Measurements from ENCODE around the gene SYNE3. TPM values are rescaled to one million over a fixed set of nuclear protein-coding genes. Genes with fewer than 3 reads are reported as not detected.

Gene SYNE3
- total and polyA plus RNA-seq, 7 experiments from 2014 or later, result 6.8 to 83.9 (median 49.1) TPM

DNA sequence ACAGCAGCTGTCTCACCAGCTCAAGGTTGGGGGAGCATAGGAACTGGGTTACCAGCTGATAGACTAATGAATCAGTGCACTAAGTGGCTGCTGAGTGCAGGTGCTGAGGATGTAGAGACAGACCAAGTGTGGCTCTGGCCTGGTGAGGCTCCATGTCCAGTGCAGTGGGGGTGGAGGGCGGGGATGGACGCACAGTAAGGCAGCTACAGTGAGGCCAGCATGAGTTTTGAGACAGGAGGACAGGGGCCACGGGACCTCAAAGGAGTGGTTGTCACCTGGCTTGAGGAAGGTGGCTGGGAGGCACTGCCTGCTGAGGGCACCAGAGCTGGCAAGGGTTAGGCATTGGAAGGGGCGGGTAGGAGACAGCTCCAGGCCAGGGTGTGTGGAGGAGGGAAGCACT, 37.0 kb downstream of the SYNE3 start:
- intact Hi-C loops (cut with micrococcal nuclease), result no loop called here
- no peaks in the 10 kb centered on the region for H3K27me3 ChIP-seq (ENCODE audit: control insufficient read depth in 2 of 2, insufficient read depth in 2 of 2, low read length in 2 of 2)
- ChIA-PET POLR2A (interaction anchor here (0.9 to 3.3 kb wide), 4 partner anchors 14 to 35 kb away, joined by 3 to 14 read pairs (median 6); no protein-coding TSS in a partner anchor), CTCF (no interaction called here)
- ATAC-seq (no peak), DNase-seq (no peak)
- Mint-ChIP-seq H3K27ac (peak overlapping the region in 8 of 9 donors; percentile 29 to 86 (median 72)), H3K27me3 (no peaks in the 10 kb centered on the region), H3K36me3 (peaks cover under 1 to 39% (median 15%) of the 10 kb centered on the region in 5 donors), H3K4me1 (peaks cover 30 to 64% (median 44%) of the 10 kb centered on the region in 7 donors), H3K9me3 (no peaks in the 10 kb centered on the region), H3K4me3 (peak overlapping the region in 1 of 10 donors; percentile 15)
- no peak overlapping the region for H3K4me3 ChIP-seq (ENCODE audit: low read length)
- H3K9me3 ChIP-seq (ENCODE audit: control insufficient read depth in 2 of 3, low read length in 3 of 3), result no peaks in the 10 kb centered on the region
- peaks cover 0 to 21% (median 0%) of the 10 kb centered on the region in 3 experiments for H3K36me3 ChIP-seq (ENCODE audit: control insufficient read depth in 2 of 3, insufficient read depth in 3 of 3, low read length in 3 of 3)
- no peak overlapping the region for H3K27ac ChIP-seq (ENCODE audit: low read depth, low read length)
- peaks cover 4 to 19% of the 10 kb centered on the region in 2 donors for H3K4me1 ChIP-seq (ENCODE audit: control insufficient read depth in 2 of 2, insufficient read depth in 2 of 2, low read length in 2 of 2)

DNA sequence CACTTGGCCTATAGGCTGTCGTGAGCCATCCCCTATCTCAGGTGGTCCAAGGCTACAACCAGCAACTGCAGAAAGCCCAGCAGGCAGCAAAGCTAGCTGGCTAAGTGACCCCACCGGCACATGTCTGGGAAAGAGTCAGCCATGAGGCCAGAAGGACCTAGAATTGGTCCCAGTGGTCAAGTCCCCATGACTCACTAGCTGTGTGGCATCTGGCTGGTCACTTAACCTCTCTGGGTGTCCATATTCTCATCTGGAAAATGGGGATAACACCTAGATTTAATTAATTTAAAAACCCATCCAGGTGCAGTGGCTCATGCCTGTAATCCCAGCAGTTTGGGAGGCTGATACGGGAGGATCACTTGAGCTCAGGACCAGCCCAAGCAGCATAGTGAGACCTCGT, 37.6 kb downstream of the SYNE3 start:
- peaks cover 0 to 27% (median 0%) of the 10 kb centered on the region in 3 experiments for H3K36me3 ChIP-seq (ENCODE audit: control insufficient read depth in 2 of 3, insufficient read depth in 3 of 3, low read length in 3 of 3)

DNA sequence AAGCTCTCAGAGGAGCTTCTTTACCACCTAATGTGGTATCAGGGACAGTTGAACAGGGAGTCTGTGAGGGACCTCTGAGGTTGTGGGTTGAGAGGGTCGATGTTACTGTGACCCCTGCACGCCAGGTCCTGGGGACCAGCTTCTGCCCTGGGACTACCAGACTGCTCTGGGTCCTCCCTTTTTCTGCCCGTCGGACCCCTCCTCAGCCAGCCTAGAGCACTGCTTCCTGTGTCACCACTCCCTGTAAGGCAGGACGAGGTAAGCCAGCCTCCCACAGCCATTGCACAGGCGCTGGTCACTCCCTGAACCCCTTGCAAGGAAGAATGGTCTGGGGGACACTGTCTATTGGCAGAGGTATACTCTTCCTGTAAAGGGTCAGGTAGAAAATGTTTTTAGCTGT, 38.1 kb downstream of the SYNE3 start:
- H3K27ac Mint-ChIP-seq, result peak overlapping the region in 7 of 9 donors; percentile 12 to 87 (median 54)
- no peak overlapping the region for H3K4me3 Mint-ChIP-seq
- peaks cover 0 to 33% (median 0%) of the 10 kb centered on the region in 3 experiments for H3K36me3 ChIP-seq (ENCODE audit: control insufficient read depth in 2 of 3, insufficient read depth in 3 of 3, low read length in 3 of 3)
- no peaks in the 10 kb centered on the region for H3K27me3 ChIP-seq (ENCODE audit: control insufficient read depth in 2 of 2, insufficient read depth in 2 of 2, low read length in 2 of 2)
- ATAC-seq (no peak), DNase-seq (no peak)
- POLR2A ChIA-PET, result interaction anchor here (3.3 kb wide), 1 partner anchor 16 kb away, joined by 14 read pairs; no protein-coding TSS in a partner anchor
- CTCF ChIA-PET, result interaction anchor here (0.6 kb wide), 1 partner anchor 628 kb away, joined by 3 read pairs; no protein-coding TSS in a partner anchor
- H3K27ac ChIP-seq (ENCODE audit: low read depth, low read length), result peak overlapping the region; percentile 22
- H3K4me1 Mint-ChIP-seq, result peaks cover 28 to 66% (median 39%) of the 10 kb centered on the region in 7 donors
- peaks cover 4 to 19% of the 10 kb centered on the region in 2 donors for H3K4me1 ChIP-seq (ENCODE audit: control insufficient read depth in 2 of 2, insufficient read depth in 2 of 2, low read length in 2 of 2)
- no peak overlapping the region for H3K4me3 ChIP-seq (ENCODE audit: low read length)
- H3K27me3 Mint-ChIP-seq, result no peaks in the 10 kb centered on the region
- no peaks in the 10 kb centered on the region for H3K9me3 ChIP-seq (ENCODE audit: control insufficient read depth in 2 of 3, low read length in 3 of 3)
- peaks cover 5 to 49% (median 25%) of the 10 kb centered on the region in 5 donors for H3K36me3 Mint-ChIP-seq
- intact Hi-C loops (cut with micrococcal nuclease), result no loop called here
- H3K9me3 Mint-ChIP-seq, result no peaks in the 10 kb centered on the region

More for the DNA sequence above, 37.6 kb downstream of the SYNE3 start:
- no peaks in the 10 kb centered on the region for H3K9me3 Mint-ChIP-seq
- Histone ChIP-seq H3K27me3 (ENCODE audit: control insufficient read depth in 2 of 2, insufficient read depth in 2 of 2, low read length in 2 of 2) (no peaks in the 10 kb centered on the region), H3K9me3 (ENCODE audit: control insufficient read depth in 2 of 3, low read length in 3 of 3) (no peaks in the 10 kb centered on the region), H3K27ac (ENCODE audit: low read depth, low read length) (peak overlapping the region; percentile 22), H3K4me1 (ENCODE audit: control insufficient read depth in 2 of 2, insufficient read depth in 2 of 2, low read length in 2 of 2) (peaks cover 4 to 19% of the 10 kb centered on the region in 2 donors), H3K4me3 (ENCODE audit: low read length) (no peak overlapping the region)
- DNase-seq, result no peak
- no peak for ATAC-seq
- H3K27me3 Mint-ChIP-seq, result no peaks in the 10 kb centered on the region
- H3K36me3 Mint-ChIP-seq, result peaks cover 3 to 45% (median 22%) of the 10 kb centered on the region in 5 donors
- H3K27ac Mint-ChIP-seq, result peak overlapping the region in 3 of 9 donors; percentile 48 to 87 (median 54)
- H3K4me3 Mint-ChIP-seq, result no peak overlapping the region
- ChIA-PET POLR2A (interaction anchor here (1.2 to 3.3 kb wide), 3 partner anchors 15 to 36 kb away, joined by 3 to 14 read pairs (median 5); no protein-coding TSS in a partner anchor), CTCF (interaction anchor here (0.6 kb wide), 1 partner anchor 628 kb away, joined by 3 read pairs; no protein-coding TSS in a partner anchor)
- intact Hi-C loops (cut with micrococcal nuclease), result no loop called here
- H3K4me1 Mint-ChIP-seq, result peaks cover 25 to 66% (median 41%) of the 10 kb centered on the region in 7 donors

DNA sequence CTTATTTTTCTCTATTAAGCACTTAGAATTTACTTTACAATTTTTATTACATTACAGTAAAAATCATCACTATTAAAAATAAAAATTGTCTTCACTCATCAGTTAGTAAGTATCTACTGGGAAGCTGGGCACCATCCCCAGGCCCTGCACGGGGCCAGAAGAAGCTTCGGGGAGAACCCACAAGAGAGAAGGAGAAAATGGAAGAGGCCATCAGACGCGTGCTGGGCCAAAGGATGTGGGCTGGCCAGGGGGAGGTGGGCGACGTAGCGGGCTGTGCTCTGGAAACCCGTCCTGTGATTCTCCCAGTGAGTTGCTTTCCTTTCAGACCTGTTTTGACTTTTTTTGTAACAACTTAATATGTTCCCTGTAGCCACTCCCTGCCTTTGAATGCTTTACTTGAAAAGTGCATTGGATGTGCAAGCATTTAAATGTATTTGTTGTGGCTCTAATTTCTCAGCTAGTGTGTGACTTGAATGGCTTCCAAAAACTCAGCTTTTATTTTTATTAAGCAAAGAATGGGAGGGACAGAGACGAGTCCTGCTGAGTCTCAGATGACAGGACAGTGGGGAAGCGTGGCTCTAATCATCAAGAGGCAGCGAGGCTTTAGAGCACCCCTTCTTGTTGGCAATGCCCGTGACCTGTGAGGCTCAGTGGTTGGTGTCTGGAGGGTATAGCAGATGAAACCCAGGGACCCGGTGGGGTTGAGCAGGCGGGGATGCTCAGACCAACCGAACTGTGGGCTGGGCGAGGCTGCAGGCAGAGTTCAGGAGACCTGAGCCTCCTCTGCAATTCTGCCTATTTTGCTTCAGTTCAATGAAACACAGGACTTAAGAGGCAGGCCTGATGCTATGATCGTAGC, 38.8 kb downstream of the SYNE3 start:
- Histone ChIP-seq H3K36me3 (ENCODE audit: control insufficient read depth in 2 of 3, insufficient read depth in 3 of 3, low read length in 3 of 3) (peaks cover 0 to 39% (median 0%) of the 10 kb centered on the region in 3 experiments), H3K9me3 (ENCODE audit: control insufficient read depth in 2 of 3, low read length in 3 of 3) (no peaks in the 10 kb centered on the region), H3K4me1 (ENCODE audit: control insufficient read depth in 2 of 2, insufficient read depth in 2 of 2, low read length in 2 of 2) (peaks cover 10 to 19% of the 10 kb centered on the region in 2 donors), H3K27ac (ENCODE audit: low read depth, low read length) (peak overlapping the region; percentile 22), H3K4me3 (ENCODE audit: low read length) (no peak overlapping the region), H3K27me3 (ENCODE audit: control insufficient read depth in 2 of 2, insufficient read depth in 2 of 2, low read length in 2 of 2) (no peaks in the 10 kb centered on the region)
- ChIA-PET POLR2A (interaction anchor here (3.3 kb wide), 1 partner anchor 15 kb away, joined by 14 read pairs; no protein-coding TSS in a partner anchor), CTCF (no interaction called here)
- H3K4me3 Mint-ChIP-seq, result no peak overlapping the region
- no peaks in the 10 kb centered on the region for H3K27me3 Mint-ChIP-seq
- DNase-seq (no peak), ATAC-seq (no peak)
- H3K4me1 Mint-ChIP-seq, result peaks cover 32 to 71% (median 44%) of the 10 kb centered on the region in 7 donors
- H3K27ac Mint-ChIP-seq, result peak overlapping the region in 8 of 9 donors; percentile 37 to 87 (median 61)
- intact Hi-C loops (cut with micrococcal nuclease), result no loop called here
- no peaks in the 10 kb centered on the region for H3K9me3 Mint-ChIP-seq
- H3K36me3 Mint-ChIP-seq, result peaks cover 7 to 54% (median 27%) of the 10 kb centered on the region in 5 donors

DNA sequence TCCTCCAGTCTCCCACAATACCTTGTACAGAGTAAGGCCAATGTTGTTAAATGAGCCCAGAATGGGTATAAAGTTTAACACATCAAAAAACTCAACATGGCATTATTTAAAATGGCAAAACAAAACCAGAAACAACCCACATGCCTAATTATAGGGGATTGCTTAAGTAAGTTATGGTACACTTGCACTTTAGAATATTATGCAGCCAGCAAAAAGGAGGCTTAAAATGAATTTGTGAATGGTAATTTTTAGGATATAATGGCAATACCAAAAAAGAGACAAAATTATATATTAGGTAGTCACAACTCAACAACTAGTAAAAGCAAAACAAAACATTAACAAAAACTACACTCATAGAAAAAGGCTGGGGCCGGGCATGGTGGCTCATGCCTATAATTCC, 39.7 kb downstream of the SYNE3 start:
- intact Hi-C loops (cut with micrococcal nuclease), result no loop called here
- Mint-ChIP-seq H3K36me3 (peaks cover 8 to 56% (median 31%) of the 10 kb centered on the region in 5 donors), H3K27ac (peak overlapping the region in 2 of 9 donors; percentile 51), H3K4me3 (no peak overlapping the region), H3K9me3 (no peaks in the 10 kb centered on the region), H3K27me3 (no peaks in the 10 kb centered on the region), H3K4me1 (peaks cover 34 to 76% (median 51%) of the 10 kb centered on the region in 7 donors)
- no peak overlapping the region for H3K27ac ChIP-seq (ENCODE audit: low read depth, low read length)
- ATAC-seq (no peak), DNase-seq (no peak)
- no peaks in the 10 kb centered on the region for H3K27me3 ChIP-seq (ENCODE audit: control insufficient read depth in 2 of 2, insufficient read depth in 2 of 2, low read length in 2 of 2)
- ChIA-PET POLR2A (no interaction called here), CTCF (no interaction called here)
- H3K4me3 ChIP-seq (ENCODE audit: low read length), result no peak overlapping the region
- peaks cover 12 to 19% of the 10 kb centered on the region in 2 donors for H3K4me1 ChIP-seq (ENCODE audit: control insufficient read depth in 2 of 2, insufficient read depth in 2 of 2, low read length in 2 of 2)
- no peaks in the 10 kb centered on the region for H3K9me3 ChIP-seq (ENCODE audit: control insufficient read depth in 2 of 3, low read length in 3 of 3)
- peaks cover 0 to 47% (median 1%) of the 10 kb centered on the region in 3 experiments for H3K36me3 ChIP-seq (ENCODE audit: control insufficient read depth in 2 of 3, insufficient read depth in 3 of 3, low read length in 3 of 3)

DNA sequence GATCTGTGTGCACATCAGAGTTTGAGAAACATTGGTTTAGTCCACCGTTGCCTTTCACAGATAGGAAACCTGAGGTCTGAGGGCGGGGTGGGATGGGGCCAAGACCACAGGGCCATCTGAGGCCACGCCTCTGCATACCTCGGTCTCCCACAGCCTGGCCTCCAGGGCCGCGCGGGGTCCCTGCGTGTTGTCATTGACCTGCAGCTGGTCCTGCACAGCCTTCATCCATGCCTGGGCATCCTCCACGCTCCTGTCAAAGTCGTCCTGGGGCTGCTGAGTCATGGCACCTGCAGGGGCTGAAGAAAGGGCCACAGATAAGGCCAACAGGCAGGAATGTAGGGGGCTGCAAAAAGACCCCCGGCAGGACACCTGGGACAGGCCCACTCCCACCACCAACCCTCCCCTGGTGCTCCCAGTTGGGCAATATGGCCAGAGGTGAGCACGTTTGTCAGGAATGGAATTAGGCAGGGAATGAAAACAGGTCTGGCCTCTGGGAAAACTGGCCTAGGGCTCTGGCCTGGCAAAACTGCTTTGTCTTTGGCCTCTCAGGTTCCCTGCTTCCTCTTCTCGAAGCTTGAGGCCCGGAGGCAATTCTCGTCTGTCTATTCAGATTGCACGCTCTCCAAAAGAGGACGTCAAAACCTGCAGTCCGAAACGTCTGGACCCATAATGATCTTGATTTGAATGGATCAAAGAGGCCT, 40.8 kb downstream of the SYNE3 start:
- no peaks in the 10 kb centered on the region for H3K9me3 Mint-ChIP-seq
- ATAC-seq, result no peak
- H3K27me3 Mint-ChIP-seq, result no peaks in the 10 kb centered on the region
- Histone ChIP-seq H3K4me1 (ENCODE audit: control insufficient read depth in 2 of 2, insufficient read depth in 2 of 2, low read length in 2 of 2) (peaks cover 12 to 13% of the 10 kb centered on the region in 2 donors), H3K36me3 (ENCODE audit: control insufficient read depth in 2 of 3, insufficient read depth in 3 of 3, low read length in 3 of 3) (peaks cover 0 to 53% (median 6%) of the 10 kb centered on the region in 3 experiments), H3K4me3 (ENCODE audit: low read length) (no peak overlapping the region), H3K9me3 (ENCODE audit: control insufficient read depth in 2 of 3, low read length in 3 of 3) (no peaks in the 10 kb centered on the region), H3K27ac (ENCODE audit: low read depth, low read length) (no peak overlapping the region), H3K27me3 (ENCODE audit: control insufficient read depth in 2 of 2, insufficient read depth in 2 of 2, low read length in 2 of 2) (no peaks in the 10 kb centered on the region)
- ChIA-PET POLR2A (no interaction called here), CTCF (interaction anchor here (0.7 kb wide), 1 partner anchor 31 kb away, joined by 3 read pairs; no protein-coding TSS in a partner anchor)
- peak overlapping the region in 1 of 10 donors; percentile 13 for H3K4me3 Mint-ChIP-seq
- intact Hi-C loops (cut with micrococcal nuclease), result no loop called here
- peaks cover 13 to 61% (median 38%) of the 10 kb centered on the region in 5 donors for H3K36me3 Mint-ChIP-seq
- no peak for DNase-seq
- H3K4me1 Mint-ChIP-seq, result peaks cover 28 to 71% (median 53%) of the 10 kb centered on the region in 7 donors
- peak overlapping the region in 2 of 9 donors; percentile 1 to 3 for H3K27ac Mint-ChIP-seq

All from naive thymus-derived CD4-positive, alpha-beta T cell (primary cell).